PFSK-1 (cell line): ENCODE measurements around the gene ATP1A1.

ENCODE experiments used
- REST ChIP-seq, 2 experiments: IDR thresholded peaks; 2 replicates each; pipeline versions ENCODE4 v1.6.1 to v1.8.0; 2011 to 2012; ENCODE audit warnings: low read depth in 2 of 2, low read length in 2 of 2, control low read depth in 1 of 2, inconsistent platforms in 1 of 2, mild to moderate bottlenecking in 1 of 2, moderate library complexity in 1 of 2; ENCODE audit not compliant: insufficient read depth in 1 of 2
- TAF1 ChIP-seq: IDR thresholded peaks from 2 replicates; pipeline ENCODE4 v1.6.1; 2012; ENCODE audit warnings: low read length, control low read depth, borderline replicate concordance; ENCODE audit not compliant: insufficient read depth

- TF ChIP-seq REST (IDR thresholded peaks at IDR 0.05; ENCODE audit: insufficient read depth in 1 of 2, low read depth in 2 of 2, low read length in 2 of 2) (no peak), TAF1 (no peak)
These were observed 15.6 kb upstream of the ATP1A1 start for GRCh38 chr1:116357487-116357886.
